Effector CD4-positive, alpha-beta T cell (primary cell): Measurements from ENCODE around the gene CHCHD1.
"Not testable (repeated sequence)": the region's sequence is repeated elsewhere in the genome, so short reads cannot be mapped to it uniquely, and the experiment has no call there.

Experiments
- DNase-seq: peaks from one replicate; pipeline ENCODE4 v3.0.0-alpha.2; 2020
- total RNA-seq: gene quantifications from one replicate; lab custom pipeline; 2026; lab: John Stamatoyannopoulos, UW

CHCHD1 gene
- total RNA-seq: 8.4 reads per million, percentile 28 among the genes with 10 or more reads in this experiment

DNA sequence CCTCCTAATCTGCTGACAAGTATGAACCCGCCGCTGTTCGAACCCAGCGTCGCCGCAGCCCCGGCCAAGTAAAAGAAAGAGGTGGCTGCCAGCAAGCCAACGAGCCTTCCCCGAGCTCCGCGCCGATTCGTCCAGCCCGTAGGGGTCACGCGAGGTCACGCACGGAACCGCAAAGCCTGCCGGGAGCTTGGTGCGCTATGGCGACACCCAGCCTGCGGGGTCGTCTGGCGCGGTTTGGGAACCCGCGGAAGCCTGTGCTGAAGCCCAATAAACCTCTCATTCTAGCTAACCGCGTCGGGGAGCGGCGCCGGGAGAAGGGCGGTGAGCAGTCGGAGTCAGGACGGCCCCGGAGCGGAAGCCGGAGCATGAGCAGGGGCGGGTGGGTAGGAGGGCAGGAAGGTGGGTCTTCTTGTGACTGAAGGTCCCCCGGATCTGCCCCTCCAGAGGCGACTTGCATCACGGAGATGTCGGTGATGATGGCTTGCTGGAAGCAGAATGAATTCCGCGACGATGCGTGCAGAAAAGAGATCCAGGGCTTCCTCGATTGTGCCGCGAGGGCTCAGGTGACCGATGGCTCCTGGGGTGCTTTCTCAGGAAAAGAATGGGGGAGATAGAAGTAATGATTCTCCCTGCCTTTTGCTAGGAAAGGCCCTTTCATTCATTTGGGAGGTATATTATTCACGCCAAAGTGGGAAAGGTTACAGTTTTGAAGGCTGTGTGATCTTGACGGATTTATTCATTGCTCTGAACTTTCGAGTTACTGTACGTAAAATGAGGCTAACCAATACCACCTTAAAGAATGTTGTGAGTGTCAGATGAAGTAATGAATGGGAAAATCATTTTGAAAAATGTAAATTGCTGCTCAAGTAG, at the start of gene CHCHD1:
Gene CHCHD1 (plus strand): TSS at position 170 of the 870 bp plus-strand sequence. CDS start 28 bp downstream, at position 198.
- peak; percentile 93 for DNase-seq

DNA sequence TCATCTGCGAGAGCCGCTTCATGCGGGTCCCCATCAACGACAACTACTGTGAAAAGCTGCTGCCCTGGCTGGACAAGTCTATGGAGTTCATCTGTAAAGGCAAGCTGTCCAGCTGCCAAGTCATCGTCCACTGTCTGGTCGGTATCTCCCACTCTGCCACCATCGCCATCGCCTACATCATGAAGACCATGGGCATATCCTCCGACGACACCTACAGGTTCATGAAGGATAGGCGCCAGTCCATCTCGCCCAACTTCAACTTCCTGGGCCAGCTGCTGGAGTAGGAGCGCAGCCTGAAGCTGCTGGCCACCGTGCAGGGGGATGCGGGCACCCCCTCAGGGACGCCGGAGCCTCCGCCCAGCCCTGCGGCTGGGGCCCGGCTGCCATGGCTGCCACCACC, 49.4 kb upstream of the CHCHD1 start:
- no peak for DNase-seq

DNA sequence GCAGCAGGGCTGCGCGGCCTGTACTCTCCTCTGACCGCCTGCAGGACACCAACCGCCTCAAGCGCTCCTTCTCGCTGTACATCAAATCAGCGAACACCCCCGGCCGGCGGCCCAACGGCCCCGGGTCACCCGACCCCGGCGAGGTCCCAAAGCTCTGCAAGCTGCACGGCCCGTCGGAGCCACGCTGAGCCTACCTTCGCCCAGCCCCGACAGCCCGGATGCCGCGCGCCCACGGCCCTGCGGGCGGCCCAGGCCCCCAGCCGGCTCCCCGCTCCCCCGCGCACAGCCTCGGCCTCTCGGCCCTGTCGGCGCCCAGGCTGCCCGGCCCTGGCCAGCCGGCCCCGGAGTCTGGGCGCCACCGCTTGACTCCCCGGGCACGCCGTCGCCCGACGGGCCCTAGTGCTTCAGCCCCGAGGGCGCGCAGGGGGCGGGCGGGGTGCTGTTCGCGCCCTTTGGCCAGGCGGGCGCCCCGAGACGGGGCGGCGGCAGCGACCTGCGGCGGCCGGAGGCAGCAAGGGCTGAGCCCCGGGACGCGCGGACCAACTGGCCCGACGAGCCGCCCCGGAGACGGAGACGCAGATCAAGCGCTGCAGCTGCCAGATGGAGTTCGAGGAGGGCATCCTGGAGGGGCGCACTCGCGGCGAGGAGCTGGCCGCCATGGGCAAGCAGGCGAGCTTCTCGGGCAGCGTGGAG, 48.8 kb upstream of the CHCHD1 start:
- DNase-seq: no peak

DNA sequence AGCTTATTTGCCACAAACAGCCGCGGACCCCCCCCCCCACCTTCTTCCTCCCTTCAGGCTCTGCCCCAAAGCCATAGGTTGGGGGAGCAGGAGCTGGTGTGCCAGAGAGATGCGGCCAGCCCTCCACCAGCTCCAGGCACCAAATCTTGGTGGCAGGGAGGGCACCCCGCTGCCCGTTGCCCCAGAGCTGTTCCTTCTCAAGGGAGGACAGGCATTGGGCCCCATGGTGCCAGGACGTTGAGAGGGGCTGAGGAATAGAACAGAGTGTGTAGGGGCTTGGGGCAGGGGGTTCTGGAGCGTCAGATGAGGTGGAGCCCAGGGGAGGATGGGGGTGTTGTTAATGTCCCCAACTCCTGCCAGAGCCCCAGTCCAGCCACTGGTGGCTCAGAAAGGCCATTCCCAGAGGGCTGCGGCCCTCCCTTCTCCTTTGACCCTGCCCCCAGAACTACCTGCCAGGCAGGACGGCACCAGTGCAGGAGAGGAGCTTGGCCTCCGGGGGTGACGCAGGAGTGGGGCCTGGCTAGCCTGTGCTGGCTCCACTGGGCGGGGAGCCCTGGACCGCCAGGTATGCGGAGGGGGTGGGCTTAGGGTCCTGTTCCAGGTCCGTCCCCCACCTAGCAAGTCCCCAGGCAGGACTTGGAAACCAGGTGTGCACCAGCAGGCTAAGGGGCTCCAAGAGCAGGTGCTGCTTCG, 47.7 kb upstream of the CHCHD1 start:
- DNase-seq: no peak

DNA sequence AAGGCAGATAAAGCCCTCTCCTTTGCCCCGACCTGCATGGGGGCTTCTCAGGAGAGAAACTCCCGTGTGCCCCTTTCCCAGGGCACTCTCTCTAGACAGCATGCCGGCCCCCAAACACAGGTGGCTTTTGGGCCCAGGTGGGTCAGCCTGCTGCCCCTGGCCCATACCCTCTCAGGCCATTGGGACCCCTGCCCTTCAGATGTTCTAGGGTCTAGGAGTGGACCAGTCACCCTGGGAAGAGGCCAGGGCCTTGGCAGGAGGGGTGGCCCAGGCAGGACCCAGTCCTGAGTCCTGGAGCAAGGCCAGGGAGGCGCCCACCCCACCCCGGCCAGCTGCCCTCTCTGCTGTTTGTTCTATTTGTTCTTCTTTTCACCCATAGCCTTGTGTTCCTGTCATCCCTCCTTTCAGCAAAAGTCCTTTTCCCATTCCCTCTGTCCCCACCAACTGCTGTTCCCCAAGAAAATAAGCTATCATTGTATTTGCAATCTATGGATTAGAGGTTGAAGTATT, 47.0 kb upstream of the CHCHD1 start:
- no peak for DNase-seq

DNA sequence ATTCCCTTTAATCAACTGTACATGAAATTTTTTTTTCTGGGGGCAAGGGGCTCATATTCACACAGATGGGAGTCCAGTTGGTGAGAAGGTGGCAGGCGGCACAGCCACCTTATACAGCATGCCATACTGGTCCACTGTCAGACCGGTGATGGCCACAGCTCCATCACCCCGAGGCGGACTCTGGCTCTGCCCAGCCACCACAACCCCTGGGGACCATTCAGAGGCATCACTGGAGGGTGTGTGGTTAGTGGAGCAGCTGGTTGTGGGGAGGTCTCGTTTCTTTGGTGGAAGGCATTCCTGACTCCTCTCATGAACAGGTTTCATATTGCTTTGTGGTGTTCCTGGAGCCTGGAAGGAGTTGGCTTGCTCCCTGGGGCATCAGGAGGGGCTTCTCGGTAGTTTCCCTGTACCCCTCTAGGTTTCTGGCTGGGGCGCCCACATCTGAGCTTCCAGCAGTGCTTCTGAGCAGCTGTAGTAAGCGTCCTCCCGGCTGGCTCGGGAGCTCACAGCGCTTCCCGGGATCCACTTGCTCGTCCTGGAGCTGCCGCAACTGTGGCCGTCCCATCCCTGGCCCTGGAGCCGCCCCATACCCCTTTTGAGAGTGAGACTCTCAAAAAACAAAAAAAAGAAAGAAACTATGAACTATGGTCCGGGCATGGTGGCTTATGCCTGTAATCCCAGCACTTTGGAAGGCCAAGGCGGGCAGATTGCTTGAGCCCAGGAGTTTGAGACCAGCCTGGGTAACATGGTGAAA, 41.2 kb upstream of the CHCHD1 start:
- not testable (repeated sequence) for DNase-seq

DNA sequence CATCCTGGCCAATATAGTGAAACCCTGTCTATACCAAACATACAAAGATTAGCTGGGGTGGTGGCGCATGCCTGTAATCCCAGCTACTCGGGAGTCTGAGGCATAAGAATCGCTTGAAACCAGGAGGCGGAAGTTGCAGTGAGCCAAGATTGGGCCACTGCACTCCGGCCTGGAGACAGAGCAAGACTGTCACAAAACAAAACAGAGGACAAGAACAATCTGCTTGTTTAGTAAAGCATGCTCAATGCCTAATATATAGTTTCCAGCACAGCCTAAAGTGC, 39.5 kb upstream of the CHCHD1 start:
- DNase-seq: no peak

DNA sequence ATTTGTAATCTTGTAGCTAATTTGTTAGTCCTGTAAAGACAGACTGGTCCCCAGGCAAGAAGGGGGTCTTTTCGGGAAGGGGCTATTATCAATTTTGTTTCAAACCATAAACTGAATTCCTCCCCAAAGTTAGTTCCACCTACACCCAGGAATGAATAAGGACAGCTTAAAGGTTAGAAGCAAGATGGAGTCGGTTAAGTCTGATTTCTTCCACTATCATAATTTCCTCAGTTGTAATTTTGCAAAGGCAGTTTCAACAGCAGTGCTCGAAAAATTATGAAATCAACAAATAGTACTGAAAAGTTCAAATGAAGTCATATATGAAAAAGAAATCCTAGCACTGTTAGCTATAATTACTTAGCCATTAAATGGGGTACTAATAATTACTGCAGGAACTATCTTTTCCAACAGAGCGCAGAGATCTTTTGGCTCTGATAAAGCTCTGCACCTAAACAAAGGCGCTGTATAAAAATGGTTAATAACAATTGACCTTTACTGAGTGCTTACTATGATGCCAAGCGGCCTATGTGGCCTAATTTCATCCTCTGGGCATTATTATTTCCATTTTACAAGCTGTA, 38.4 kb upstream of the CHCHD1 start:
- no peak for DNase-seq

DNA sequence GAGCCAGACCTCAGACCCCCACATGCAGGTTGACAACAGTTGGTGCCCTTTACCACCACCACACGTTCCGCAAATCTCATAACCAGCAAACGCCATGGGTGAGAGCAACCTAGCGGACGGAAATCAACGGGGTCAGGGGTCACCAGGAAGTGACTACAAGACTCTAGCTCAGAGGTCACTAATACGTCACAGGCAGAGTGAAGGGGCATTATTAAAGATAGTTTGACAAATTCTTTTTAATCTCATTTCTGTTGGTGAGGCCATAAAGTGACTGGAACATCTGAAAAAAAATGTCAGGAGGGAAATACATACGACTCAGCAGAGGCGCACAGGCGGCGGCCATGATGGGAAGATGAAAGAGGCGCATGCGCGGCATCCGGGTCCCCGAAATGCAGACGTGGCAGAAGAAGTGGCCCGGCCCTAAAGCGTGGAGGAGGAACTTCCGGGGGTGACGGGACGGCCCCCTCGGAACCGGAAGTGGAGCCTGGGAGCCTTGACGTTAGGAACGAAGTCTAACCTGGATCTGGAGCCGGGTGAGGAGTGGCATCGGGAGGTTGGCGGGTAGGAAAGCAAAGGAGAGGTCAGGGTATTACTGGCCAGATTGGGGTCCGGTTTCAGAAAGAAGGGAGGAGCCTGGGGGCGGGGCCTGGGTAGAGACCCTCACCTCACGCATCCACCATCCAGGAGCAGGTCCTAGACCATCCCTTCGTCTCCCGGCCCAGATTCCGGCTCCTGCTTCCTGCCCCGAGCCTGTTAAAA, 37.8 kb upstream of the CHCHD1 start, which contains the start of gene SEC24C:
Gene SEC24C (plus strand): TSS at position 468 of the 759 bp plus-strand sequence. CDS start 2,461 bp downstream, outside the sequence.
- peak; percentile 95 for DNase-seq

DNA sequence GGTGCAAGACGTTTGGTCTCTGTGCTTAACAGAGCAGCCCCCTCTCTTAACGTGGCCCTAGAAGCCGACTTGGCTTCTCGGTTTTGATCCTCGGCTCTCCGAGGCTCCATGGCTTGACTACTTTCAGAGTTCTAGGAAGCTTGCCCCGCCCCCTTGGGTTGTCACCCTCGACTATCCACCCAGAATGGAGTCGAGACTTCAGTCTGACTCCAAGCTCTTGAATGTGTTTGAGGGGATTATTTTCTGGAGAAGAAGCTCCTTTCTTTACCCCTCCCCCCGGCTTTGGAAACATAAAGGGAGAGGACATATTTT, 37.2 kb upstream of the CHCHD1 start:
- DNase-seq: peak; percentile 47

DNA sequence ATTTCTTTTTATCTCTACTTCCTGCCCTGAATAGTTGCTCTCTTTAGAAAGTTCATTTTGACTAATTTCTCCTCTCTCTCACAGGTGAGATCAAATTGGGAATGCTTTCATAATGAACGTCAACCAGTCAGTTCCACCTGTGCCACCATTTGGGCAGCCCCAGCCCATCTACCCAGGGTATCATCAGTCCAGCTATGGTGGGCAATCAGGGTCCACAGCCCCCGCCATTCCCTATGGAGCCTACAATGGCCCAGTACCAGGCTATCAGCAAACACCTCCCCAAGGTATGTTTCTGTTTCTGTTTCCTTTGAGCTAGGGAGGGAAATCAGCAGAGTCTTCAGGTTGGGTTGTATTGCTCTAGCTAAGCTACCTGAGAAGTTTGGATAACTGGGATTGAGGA, 35.1 kb upstream of the CHCHD1 start:
- DNase-seq: no peak

DNA sequence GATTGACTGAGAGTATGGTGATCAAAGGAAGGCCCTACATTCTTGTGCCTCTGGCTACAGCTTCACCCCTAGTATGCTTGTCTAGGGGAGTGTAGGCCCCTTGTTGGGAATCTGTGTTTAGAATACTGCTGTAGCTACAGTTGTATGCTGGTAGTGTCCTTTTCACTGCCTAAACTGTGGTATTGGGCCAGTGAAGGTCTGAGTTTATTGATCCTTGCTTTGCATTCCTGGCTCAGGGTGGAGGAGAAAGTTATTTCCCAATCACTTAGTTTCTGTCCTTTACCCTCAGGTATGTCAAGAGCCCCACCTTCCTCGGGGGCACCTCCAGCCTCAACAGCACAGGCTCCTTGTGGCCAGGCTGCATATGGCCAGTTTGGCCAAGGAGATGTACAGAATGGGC, 31.0 kb upstream of the CHCHD1 start:
- no peak for DNase-seq

DNA sequence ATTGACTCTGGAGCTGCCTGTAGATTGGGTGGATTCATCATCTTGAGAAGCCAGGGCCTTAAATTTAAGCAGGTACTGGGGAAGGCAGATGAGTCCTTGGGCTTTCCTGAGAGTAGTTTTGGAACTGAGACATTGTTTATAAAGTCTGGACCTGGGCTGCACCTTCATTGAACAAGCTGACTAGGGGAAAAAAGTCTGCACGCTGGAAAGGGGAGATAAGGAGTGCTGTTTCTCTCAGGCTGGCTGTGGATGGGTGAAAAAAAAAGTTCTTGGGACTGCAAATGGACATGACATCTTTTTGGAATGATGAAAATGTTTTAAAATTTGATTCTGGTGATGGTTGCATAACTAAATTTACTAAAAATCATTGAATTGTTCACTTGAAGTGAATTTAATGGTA, 25.7 kb upstream of the CHCHD1 start:
- no peak for DNase-seq

DNA sequence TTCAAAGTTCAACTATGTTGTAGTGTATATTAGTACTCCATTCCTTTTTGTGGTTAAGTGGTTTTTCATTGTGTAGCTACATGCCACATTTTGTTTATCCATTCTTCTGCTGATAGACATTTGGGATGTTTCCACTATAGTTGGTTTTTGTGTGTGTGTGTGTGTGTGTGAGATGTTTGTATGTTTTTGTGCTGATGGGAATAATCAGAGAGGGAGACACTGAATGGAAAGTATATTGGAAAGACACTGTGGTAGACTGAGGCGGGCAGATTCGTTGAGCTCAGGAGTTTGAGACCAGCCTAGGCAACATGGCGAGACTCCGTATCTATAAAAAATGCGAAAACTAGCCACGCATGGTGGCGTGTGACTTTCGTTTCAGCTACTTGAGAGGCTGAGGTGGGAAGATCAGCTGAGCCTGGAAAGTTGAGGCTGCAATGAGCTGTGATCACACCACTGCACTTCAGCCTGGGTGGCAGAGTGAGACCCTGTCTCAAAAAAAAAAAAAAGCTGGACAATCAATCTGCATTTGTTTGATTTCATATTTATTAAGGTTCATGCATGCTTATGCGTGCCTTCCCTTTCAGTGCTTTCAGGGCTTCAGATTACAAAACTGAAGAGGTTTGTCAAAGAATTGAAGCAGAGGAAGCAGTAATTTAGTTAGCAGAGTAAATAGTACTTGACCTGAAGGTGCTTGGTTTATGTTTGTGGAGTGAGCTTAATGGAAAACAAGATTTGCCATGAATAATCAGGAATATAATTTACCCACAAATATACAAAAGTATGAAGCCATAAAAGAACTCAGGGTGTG, 22.9 kb upstream of the CHCHD1 start:
- no peak for DNase-seq

DNA sequence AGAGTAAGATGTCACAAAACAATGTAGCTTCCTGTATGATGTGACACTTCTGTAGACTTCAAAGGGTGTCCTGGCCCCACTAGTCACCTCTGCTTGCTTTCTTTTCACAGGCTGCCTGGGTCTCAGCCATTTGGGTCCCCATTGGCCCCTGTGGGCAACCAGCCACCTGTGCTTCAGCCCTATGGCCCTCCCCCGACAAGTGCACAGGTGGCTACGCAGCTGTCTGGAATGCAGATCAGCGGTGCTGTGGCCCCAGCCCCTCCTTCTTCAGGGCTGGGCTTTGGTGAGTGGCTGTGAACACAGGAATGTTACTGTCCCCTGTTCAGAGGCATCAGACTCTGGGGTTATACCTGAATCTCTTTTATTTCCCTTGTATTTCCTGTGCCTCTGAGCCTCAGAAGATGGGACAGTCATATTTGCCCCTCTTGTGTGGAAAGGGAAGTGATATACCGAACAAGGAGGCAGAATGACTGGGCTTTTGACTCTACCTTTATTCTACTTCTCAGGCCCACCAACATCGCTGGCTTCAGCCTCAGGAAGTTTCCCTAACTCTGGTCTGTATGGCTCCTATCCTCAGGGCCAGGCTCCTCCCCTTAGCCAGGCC, 22.2 kb upstream of the CHCHD1 start:
- peak; percentile 61 for DNase-seq

DNA sequence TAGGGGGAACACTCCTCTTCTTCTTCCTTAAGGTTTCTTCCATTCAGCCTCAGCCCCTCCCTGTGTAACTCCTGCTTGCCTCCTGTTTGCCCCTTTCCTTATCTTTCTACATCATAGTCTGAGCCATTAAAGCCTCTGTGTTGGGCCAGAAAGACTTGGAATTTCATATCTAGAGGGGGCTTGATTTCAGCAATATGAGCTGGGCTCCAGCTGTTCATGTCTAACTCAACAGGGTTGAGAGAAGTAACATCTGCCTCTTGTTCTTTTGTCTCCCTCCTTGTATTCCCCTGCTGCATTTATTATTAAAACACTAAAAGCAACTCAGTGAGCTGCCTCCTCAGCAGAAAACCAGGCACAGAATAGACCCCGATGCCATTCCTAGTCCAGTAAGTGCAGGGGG, 20.1 kb upstream of the CHCHD1 start:
- no peak for DNase-seq

DNA sequence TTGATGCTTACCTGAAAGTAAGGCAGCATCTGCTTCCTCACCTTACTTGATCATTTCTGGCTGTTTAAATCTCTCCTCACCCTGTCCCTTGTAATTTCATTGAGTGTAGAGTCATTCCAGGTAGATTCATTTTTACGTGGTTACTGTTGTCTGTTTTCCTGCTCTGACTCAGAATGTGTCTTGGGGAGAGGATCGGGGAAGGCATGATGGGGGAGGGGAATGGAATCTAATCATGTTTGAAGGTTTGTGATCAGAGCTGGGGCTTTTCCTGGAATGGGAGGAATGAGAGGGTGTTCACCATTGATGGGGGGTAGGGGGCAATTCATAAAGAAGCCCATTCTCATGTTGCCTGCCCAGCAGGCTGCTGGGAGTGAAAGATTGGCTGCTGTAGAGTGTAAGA, 18.9 kb upstream of the CHCHD1 start:
- no peak for DNase-seq

DNA sequence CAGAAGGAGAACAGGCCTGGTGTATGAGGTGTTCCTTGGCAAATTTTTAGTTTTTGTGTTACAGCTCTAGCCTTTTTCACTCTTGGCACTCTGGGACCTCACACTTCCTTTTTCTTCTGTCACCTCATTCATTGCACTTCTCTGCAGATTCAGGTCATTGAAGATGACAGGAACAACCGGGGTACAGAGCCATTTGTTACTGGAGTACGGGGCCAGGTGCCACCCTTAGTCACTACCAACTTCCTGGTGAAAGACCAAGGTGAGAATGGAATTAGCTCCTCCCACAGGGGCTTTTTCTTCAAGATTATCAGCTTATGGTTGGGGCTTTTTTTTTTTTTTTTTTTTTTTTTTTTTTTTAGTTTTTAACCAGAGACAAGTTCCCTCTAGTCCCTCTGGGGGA, 18.5 kb upstream of the CHCHD1 start:
- no peak for DNase-seq

DNA sequence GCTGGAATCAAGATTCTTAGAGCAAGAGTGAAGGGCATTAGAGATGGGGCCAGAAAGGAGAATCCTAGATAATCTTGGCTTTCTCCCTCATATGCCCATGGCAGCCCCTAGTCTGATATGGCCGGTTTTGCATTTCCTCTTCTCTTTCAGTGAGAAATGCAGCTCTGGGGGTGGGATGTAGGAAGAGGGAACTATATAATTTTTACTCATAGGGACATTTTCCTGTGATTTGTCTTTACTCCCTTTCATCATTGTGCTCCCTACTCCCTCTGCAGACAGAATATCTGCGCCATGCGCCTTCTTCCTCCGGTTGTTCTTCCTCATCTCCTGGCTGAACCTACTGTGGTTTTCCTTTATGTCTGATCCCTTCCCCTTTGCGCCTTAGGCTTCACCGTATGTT, 16.8 kb upstream of the CHCHD1 start:
- DNase-seq: no peak

DNA sequence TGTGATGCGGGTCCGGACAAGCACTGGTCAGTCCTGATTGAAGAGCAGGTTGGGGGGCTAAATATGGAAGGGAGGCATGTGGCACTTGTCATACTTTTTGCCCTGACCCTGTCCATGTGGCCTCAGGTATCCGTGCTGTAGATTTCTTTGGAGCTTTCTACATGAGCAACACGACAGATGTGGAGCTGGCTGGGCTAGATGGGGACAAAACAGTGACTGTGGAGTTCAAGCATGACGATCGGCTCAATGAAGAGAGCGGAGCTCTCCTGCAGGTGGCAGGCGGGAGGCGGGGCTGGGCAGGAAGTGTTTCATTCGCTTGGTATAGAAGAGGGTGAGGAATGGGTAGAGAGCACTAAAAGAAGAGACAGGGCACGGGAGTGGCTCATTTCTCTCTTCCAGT, 13.0 kb upstream of the CHCHD1 start:
- peak; percentile 59 for DNase-seq
